Prostate gland (tissue), 2 donors: Measurements from ENCODE around the gene ADSS2. TPM values are rescaled to one million over a fixed set of nuclear protein-coding genes. Genes with fewer than 3 reads are reported as not detected.
"Not testable (repeated sequence)": the region's sequence is repeated elsewhere in the genome, so short reads cannot be mapped to it uniquely, and the experiment has no call there.

Experiments
- DNase-seq: peaks from one replicate; pipeline ENCODE4 v3.0.0-alpha.2; 2019; ENCODE audit warnings: low spot score
- H3K27ac ChIP-seq, 2 donors: fragments of 200-600 bp; sonication (generic); 2 replicates each; pipeline ENCODE4 v1.5.1; 2017 to 2019
- H3K27me3 ChIP-seq: fragments of 200-600 bp; sonication (generic); replicated peaks from 2 replicates; pipeline ENCODE4 v1.5.1; 2019; ENCODE audit not compliant: insufficient read depth
- H3K36me3 ChIP-seq, 2 donors: fragments of 200-600 bp; sonication (generic); 1 replicate in 1 of 2; 2 replicates in 1 of 2; pipeline versions ENCODE4 v1.5.1 to v1.8.1; 2017 to 2019
- H3K4me1 ChIP-seq: fragments of 200-600 bp; sonication (generic); replicated peaks from 2 replicates; pipeline ENCODE4 v1.5.1; 2019
- H3K4me3 ChIP-seq, 2 donors: fragments of 200-600 bp; sonication (generic); 2 replicates each; pipeline ENCODE4 v1.5.1; 2017 to 2019
- H3K9me3 ChIP-seq: fragments of 200-600 bp; sonication (generic); 2 replicates; pipeline ENCODE4 v1.5.1; 2017
- POLR2A ChIP-seq: fragments of 450-650 bp; IDR thresholded peaks from one replicate; pipeline ENCODE4 v1.6.1; 2016; ENCODE audit warnings: antibody characterized with exemption, mild to moderate bottlenecking
- POLR2AphosphoS5 ChIP-seq: sonication (generic); formaldehyde crosslinking; IDR thresholded peaks from one replicate; pipeline ENCODE4 v1.6.1; 2017; ENCODE audit warnings: antibody characterized with exemption
- WGBS: methylation state at CpG from one replicate; pipeline ENCODE4 v1.1.5; 2018; 5-methylcytosine and 5-hydroxymethylcytosine counted together
- intact Hi-C: fragments of 100-400 bp; cut with DNase I; formaldehyde crosslinking; loops from one replicate; pipeline ENCODE4 v1.14.2; 2022
- total RNA-seq, 2 donors: library from RNA; depleted of rRNA; stranded (reverse); fragments of >200 nt; gene quantifications; one replicate each; pipeline ENCODE4 v1.1.0, GENCODE V29; 2016
- TF ChIP-seq, protein P1 (sequence below), 4 experiments: fragments of 200-600 bp in 2 of 4; fragments of 450-650 bp in 2 of 4; sonication (generic) in 2 of 4; IDR thresholded peaks; 1 replicate in 3 of 4; 2 replicates in 1 of 4; pipeline ENCODE4 v1.5.1; 2016 to 2019; ENCODE audit warnings: antibody characterized with exemption in 4 of 4, mild to moderate bottlenecking in 2 of 4, moderate library complexity in 2 of 4

ADSS2 gene
- total RNA-seq, 2 donors from 2014 or later: 42.5 to 43.2 TPM

DNA sequence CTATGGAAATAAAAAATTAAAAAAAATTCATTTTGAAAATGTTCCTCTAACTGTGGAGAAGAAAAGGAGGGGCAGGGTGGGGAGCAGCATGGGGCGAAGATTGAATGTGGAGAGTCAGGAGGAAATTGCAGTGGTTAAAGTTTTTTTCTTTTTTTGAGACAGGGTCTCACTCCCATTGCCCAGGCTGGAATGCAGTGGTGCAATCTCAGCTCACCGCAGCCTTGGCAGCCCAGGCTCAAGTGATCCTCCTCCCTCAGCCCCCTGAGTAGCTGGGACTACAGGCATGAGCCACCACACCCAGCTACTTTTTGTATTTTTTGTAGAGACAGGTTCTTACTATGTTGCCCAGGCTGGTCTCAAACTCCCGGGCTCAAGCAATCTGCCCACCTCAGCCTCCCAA is 67.6 kb downstream of the ADSS2 start:
- no peak overlapping the region for H3K4me3 ChIP-seq
- intact Hi-C loops: no loop called here
- WGBS: 87% methylated on average over 3 of the region's 3 CpGs
- no peaks in the 10 kb centered on the region for H3K27me3 ChIP-seq
- no peak for TF ChIP-seq POLR2AphosphoS5
- TF ChIP-seq, protein P1, sequence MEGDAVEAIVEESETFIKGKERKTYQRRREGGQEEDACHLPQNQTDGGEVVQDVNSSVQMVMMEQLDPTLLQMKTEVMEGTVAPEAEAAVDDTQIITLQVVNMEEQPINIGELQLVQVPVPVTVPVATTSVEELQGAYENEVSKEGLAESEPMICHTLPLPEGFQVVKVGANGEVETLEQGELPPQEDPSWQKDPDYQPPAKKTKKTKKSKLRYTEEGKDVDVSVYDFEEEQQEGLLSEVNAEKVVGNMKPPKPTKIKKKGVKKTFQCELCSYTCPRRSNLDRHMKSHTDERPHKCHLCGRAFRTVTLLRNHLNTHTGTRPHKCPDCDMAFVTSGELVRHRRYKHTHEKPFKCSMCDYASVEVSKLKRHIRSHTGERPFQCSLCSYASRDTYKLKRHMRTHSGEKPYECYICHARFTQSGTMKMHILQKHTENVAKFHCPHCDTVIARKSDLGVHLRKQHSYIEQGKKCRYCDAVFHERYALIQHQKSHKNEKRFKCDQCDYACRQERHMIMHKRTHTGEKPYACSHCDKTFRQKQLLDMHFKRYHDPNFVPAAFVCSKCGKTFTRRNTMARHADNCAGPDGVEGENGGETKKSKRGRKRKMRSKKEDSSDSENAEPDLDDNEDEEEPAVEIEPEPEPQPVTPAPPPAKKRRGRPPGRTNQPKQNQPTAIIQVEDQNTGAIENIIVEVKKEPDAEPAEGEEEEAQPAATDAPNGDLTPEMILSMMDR (IDR thresholded peaks at IDR 0.05): no peak
- no peak for TF ChIP-seq POLR2A
- H3K36me3 ChIP-seq: no peaks in the 10 kb centered on the region
- no peaks in the 10 kb centered on the region for H3K4me1 ChIP-seq
- no peak overlapping the region for H3K27ac ChIP-seq
- no peaks in the 10 kb centered on the region for H3K9me3 ChIP-seq
- DNase-seq: no peak

DNA sequence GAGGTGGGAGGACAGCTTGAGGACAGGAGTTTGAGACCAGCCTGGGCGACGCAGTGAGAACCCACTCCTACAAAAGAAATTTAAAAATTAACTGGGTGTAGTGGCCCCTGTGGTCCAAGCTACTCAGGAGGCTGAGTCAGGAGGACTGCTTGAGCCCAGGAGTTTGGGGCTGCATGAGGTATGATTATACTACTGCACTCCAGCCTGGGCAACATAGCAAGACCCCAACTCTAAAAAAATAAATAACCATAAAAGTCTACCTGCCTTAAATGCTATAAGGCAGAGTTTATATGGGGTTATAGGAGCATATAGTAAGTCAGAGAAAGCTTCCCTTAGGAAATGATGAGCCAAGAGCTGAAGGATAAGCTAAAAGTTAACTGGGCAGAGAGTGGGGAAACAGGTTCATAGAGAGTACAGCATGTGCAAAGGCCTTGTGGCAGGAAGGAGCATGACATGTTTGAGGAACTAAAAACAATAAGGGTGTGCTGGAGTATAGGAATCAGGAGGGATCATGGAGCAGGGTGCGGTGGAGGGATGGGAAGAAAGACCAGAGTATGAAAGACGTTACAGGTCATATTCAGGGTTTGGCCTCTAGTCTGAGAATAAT is 68.3 kb downstream of the ADSS2 start:
- TF ChIP-seq, protein P1 (IDR thresholded peaks at IDR 0.05): no peak
- TF ChIP-seq POLR2AphosphoS5 (no peak), POLR2A (no peak)
- intact Hi-C loops: no loop called here
- H3K9me3 ChIP-seq: no peaks in the 10 kb centered on the region
- no peaks in the 10 kb centered on the region for H3K27me3 ChIP-seq
- H3K36me3 ChIP-seq: no peaks in the 10 kb centered on the region
- no peak for DNase-seq
- no peak overlapping the region for H3K27ac ChIP-seq
- no peak overlapping the region for H3K4me3 ChIP-seq
- 98% methylated on average over 4 of the region's 4 CpGs for WGBS
- H3K4me1 ChIP-seq: no peaks in the 10 kb centered on the region

DNA sequence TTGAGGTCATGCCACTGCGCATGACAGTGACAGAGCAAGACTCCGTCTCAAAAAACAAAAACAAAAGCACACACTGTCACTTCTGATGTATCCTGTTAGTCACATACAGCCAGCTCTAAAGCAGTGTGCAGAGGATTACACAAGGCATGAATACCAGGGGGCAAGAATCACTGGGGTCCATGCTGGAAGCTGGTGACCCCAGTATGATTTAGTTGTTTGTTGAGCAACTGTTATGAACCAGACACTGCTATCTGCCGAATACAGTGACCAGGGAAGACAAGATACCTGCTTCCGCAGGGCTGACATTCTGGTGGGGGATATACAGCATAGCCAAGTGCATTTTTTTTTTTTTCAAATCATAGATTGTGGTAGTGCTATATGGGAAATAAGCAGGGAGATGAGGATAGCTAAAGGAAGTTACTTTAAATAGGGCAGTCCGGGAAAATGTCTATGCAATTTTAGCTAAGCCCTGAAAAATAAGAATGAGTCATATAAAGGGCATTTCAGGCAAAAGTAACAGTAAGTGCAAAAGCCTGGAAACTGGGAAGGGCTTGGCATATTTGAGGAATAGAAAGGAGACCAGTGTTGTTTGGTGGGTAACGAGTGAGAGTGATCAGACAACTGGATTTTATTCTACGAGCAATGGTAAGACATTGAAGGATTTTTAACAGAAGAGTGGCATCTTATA is 69.7 kb downstream of the ADSS2 start:
- 94% methylated on average over 7 of the region's 7 CpGs for WGBS
- DNase-seq: no peak
- no peak for TF ChIP-seq POLR2A
- TF ChIP-seq, protein P1 (IDR thresholded peaks at IDR 0.05): no peak
- no peak for TF ChIP-seq POLR2AphosphoS5
- Histone ChIP-seq H3K27ac (no peak overlapping the region), H3K36me3 (no peaks in the 10 kb centered on the region), H3K27me3 (no peaks in the 10 kb centered on the region), H3K4me1 (no peaks in the 10 kb centered on the region), H3K4me3 (no peak overlapping the region), H3K9me3 (no peaks in the 10 kb centered on the region)
- intact Hi-C loops: no loop called here

DNA sequence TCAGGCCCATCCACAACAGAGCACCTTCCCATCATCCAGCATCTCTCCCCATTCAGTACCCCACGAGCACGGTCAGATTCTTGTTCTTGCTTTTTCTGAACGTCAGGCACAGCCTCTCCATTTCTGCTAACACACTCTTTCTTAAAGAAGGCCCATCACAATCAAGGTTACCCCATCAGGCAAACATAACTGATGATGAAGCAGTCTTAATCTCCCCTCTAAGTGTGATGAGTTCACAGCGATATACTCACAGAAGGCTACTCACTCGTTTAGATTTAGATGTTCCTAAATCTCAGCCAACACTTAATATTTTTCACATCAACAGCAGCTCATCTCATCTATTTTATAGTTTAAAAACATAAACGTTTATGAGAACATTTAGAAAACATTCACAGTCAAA is 75.6 kb downstream of the ADSS2 start:
- TF ChIP-seq POLR2AphosphoS5: no peak
- TF ChIP-seq, protein P1 (IDR thresholded peaks at IDR 0.05): no peak
- no peaks in the 10 kb centered on the region for H3K9me3 ChIP-seq
- DNase-seq: no peak
- intact Hi-C loops: no loop called here
- no peaks in the 10 kb centered on the region for H3K27me3 ChIP-seq
- no peak overlapping the region for H3K27ac ChIP-seq
- no peaks in the 10 kb centered on the region for H3K36me3 ChIP-seq
- 69% methylated on average over 6 of the region's 6 CpGs for WGBS
- H3K4me3 ChIP-seq: no peak overlapping the region
- H3K4me1 ChIP-seq: peaks cover 2% of the 10 kb centered on the region

DNA sequence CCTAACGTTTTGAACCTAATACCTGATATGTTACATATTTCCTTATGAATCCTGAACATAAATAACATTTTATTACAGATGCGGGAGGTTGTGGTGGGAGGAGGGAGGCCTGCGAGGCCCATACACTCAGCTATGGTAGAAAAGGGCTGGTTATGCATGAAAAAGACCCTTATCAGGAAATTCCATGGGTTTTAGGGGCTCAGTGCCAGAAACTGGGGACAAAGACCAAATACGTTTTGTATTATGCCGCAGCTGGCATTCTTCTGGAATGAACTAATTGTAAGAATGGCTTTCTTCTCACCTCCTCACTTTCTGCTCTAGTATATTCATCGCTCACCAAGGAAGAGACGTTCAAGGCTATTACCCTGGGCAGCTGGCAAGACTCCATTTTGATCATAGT is 76.7 kb downstream of the ADSS2 start:
- no peaks in the 10 kb centered on the region for H3K9me3 ChIP-seq
- no peak overlapping the region for H3K4me3 ChIP-seq
- H3K36me3 ChIP-seq: no peaks in the 10 kb centered on the region
- no peak overlapping the region for H3K27ac ChIP-seq
- TF ChIP-seq POLR2AphosphoS5 (no peak), POLR2A (no peak)
- TF ChIP-seq, protein P1 (IDR thresholded peaks at IDR 0.05): no peak
- H3K4me1 ChIP-seq: peaks cover 5% of the 10 kb centered on the region
- 77% methylated on average over 7 of the region's 7 CpGs for WGBS
- DNase-seq: no peak
- intact Hi-C loops: no loop called here
- no peaks in the 10 kb centered on the region for H3K27me3 ChIP-seq

DNA sequence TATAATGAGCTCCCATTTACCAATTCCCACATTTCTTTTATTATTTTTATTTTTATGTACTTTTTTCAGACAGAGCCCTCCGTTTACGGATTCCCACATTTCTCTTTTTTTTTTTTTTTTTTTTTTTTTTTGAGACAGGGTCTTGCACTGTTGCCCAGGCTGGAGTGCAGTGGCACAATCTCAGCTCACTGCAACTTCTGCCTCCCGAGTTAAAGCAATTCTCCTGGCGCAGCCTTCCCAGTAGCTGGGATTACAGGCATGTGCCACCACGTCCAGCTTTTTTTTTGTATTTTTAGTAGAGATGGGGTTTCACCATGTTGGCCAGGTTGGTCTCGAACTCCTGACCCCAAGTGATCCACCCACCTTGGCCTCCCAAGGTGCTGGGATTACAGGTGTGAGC is 77.2 kb downstream of the ADSS2 start:
- WGBS: 94% methylated on average over 6 of the region's 6 CpGs

More for the DNA sequence above, 77.2 kb downstream of the ADSS2 start:
- H3K9me3 ChIP-seq, H3K4me3 ChIP-seq, H3K36me3 ChIP-seq, H3K27me3 ChIP-seq, DNase-seq, intact Hi-C loops, H3K4me1 ChIP-seq, H3K27ac ChIP-seq: not testable (repeated sequence)
